AG09309 (cell line): Measurements from ENCODE around the gene SP9.
"Not testable (repeated sequence)": the region's sequence is repeated elsewhere in the genome, so short reads cannot be mapped to it uniquely, and the experiment has no call there.

Source experiments
- DNase-seq: peaks from one replicate; pipeline ENCODE4 v3.0.0-alpha.2; 2010; ENCODE audit warnings: low read depth
- H3K4me3 ChIP-seq: 2 replicates; pipeline ENCODE4 v1.5.1; 2011; ENCODE audit warnings: mild to moderate bottlenecking, low read depth, low read length, moderate library complexity; ENCODE audit not compliant: control insufficient read depth
- CTCF ChIP-seq: IDR thresholded peaks from 2 replicates; pipeline ENCODE4 v1.5.1; 2011; ENCODE audit warnings: mild to moderate bottlenecking, low read depth, low read length, inconsistent platforms; ENCODE audit not compliant: insufficient read depth, control insufficient read depth; ENCODE audit errors: missing control alignments

The SP9 gene

GRCh38 chr2:174350018-174350417 is 15.3 kb downstream of the SP9 start:
- no peak overlapping the region for H3K4me3 ChIP-seq
- no peak for DNase-seq
- TF ChIP-seq CTCF: peak; percentile 44

- TF ChIP-seq CTCF: no peak
- H3K4me3 ChIP-seq: no peak overlapping the region
- DNase-seq: no peak
Measured at GRCh38 chr2:174350593-174351181, 15.9 kb downstream of the SP9 start.

- DNase-seq: no peak
- TF ChIP-seq CTCF: no peak
- H3K4me3 ChIP-seq: no peak overlapping the region
Measured at GRCh38 chr2:174353004-174353403, 18.2 kb downstream of the SP9 start.

- H3K4me3 ChIP-seq: no peak overlapping the region
- DNase-seq: no peak
- no peak for TF ChIP-seq CTCF
Measured at GRCh38 chr2:174356347-174356746, 21.6 kb downstream of the SP9 start.

- not testable (repeated sequence) for H3K4me3 ChIP-seq, DNase-seq
Measured at GRCh38 chr2:174359663-174360062, 24.9 kb downstream of the SP9 start.

- no peak for TF ChIP-seq CTCF
- no peak overlapping the region for H3K4me3 ChIP-seq
- no peak for DNase-seq
Measured at GRCh38 chr2:174362949-174363348, 28.2 kb downstream of the SP9 start.

- DNase-seq, H3K4me3 ChIP-seq: not testable (repeated sequence)
Measured at GRCh38 chr2:174363492-174364225, 28.9 kb downstream of the SP9 start.
